LNCaP clone FGC (cell line): ENCODE measurements around the gene CGB5.
"Not testable (repeated sequence)": the region's sequence is repeated elsewhere in the genome, so short reads cannot be mapped to it uniquely, and the experiment has no call there.

Experiments used
- DNase-seq: peaks from one replicate; pipeline ENCODE4 v3.0.0-alpha.2; 2011; ENCODE audit warnings: low read depth
- H3K4me3 ChIP-seq: 2 replicates; pipeline ENCODE4 v1.5.1; 2011; ENCODE audit warnings: mild to moderate bottlenecking, low read depth, low read length, control low read depth
- CTCF ChIP-seq: IDR thresholded peaks from 2 replicates; pipeline ENCODE4 v1.5.1; 2012; ENCODE audit warnings: mild to moderate bottlenecking; ENCODE audit not compliant: control insufficient read depth, insufficient read depth; ENCODE audit errors: extremely low read depth

Gene CGB5

DNA sequence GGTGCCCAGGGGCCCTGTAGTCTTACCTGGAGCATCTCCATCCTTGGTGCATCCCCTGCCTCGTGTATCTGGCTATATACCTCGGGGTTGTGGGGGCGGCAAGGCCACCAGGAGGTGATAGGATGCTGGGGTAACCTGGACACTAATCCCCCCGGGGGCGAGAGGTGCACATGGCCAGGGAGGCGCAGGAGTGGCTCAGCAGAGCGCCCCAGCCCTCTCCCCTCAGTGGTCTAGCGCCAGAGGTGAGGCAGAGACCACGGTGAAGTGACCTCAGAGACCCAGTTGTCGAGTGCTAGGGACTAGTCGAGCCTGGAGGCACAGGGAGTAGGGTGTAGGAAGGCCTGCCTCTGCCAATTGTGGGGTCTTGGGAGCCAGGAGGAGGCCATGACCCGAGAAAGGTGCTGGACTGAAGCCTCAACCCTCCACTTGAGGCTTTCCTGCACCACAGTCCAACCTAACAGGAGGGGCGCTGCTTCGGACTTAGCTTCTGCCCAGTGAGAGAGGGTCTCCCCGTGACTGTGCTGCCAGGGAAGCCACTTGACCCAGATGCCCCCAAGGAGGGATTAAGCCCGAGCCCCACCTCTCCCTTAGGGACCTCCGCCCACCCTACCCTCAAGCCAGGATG lies 26.5 kb upstream of the CGB5 start, which contains the start of gene LHB:
LHB (minus strand) TSS at position 51 of the 625 bp plus-strand sequence; CDS start at position 41, 10 bp downstream.
- no peak for DNase-seq
- no peak for TF ChIP-seq CTCF
- H3K4me3 ChIP-seq = peak within 1 kb of the TSS; percentile 11; the same call in 1 of the 2 replicates

- no peak for DNase-seq
- H3K4me3 ChIP-seq = peak overlapping the region; percentile 11; the same call in 1 of the 2 replicates
- peak; percentile 23 for TF ChIP-seq CTCF
Measured at GRCh38 chr19:49017666-49018351, 25.8 kb upstream of the CGB5 start.

- not testable (repeated sequence) for H3K4me3 ChIP-seq, DNase-seq
Measured at GRCh38 chr19:49018388-49019241, 25.0 kb upstream of the CGB5 start.

GRCh38 chr19:49019242-49019932 lies 24.3 kb upstream of the CGB5 start:
- peak overlapping the region; percentile 41 for H3K4me3 ChIP-seq
- DNase-seq = no peak

GRCh38 chr19:49020342-49020741 lies 23.3 kb upstream of the CGB5 start:
- TF ChIP-seq CTCF = no peak
- no peak overlapping the region for H3K4me3 ChIP-seq
- no peak for DNase-seq

More at GRCh38 chr19:49019242-49019932, 24.3 kb upstream of the CGB5 start:
- 0 out of 2 replicates have a peak, but pooled peaks have one; percentile 1 for TF ChIP-seq CTCF

GRCh38 chr19:49020931-49021895 lies 22.4 kb upstream of the CGB5 start:
- no peak overlapping the region for H3K4me3 ChIP-seq

More at GRCh38 chr19:49020931-49021895, 22.4 kb upstream of the CGB5 start:
- DNase-seq = no peak
- TF ChIP-seq CTCF = no peak
